Uterus (tissue), 2 donors: ENCODE measurements around the gene DCUN1D1.

Experiments used
- CTCF ChIP-seq, 4 experiments: fragments of 200-600 bp in 2 of 4; fragments of 450-650 bp in 2 of 4; sonication (generic) in 2 of 4; IDR thresholded peaks; one replicate each; pipeline ENCODE4 v1.5.1; 2016 to 2019; ENCODE audit warnings: antibody characterized with exemption in 4 of 4, mild to moderate bottlenecking in 2 of 4, moderate library complexity in 1 of 4
- POLR2A ChIP-seq, 2 donors: fragments of 450-650 bp; IDR thresholded peaks; one replicate each; pipeline ENCODE4 v1.6.1; 2016; ENCODE audit warnings: antibody characterized with exemption in 2 of 2, mild to moderate bottlenecking in 1 of 2, moderate library complexity in 1 of 2

- TF ChIP-seq CTCF (IDR thresholded peaks at IDR 0.05) (peak in 2 of 4 experiments; percentile 15 to 26), POLR2A (IDR thresholded peaks at IDR 0.05) (no peak)
Observed at GRCh38 chr3:182909318-182910040, 70.9 kb downstream of the DCUN1D1 start.
